Measurements from ENCODE around the gene URI1.

URI1 gene

GRCh38 chr19:30059741-30060457, 117.9 kb downstream of the URI1 start:
- no peaks in the 10 kb centered on the region for H3K9me3 Mint-ChIP-seq

GRCh38 chr19:30060531-30061222, 118.6 kb downstream of the URI1 start:
- H3K9me3 Mint-ChIP-seq, result no peaks in the 10 kb centered on the region
- peaks cover 3% of the 10 kb centered on the region for H3K27me3 Mint-ChIP-seq (ENCODE audit: low read depth)
- H3K36me3 Mint-ChIP-seq (ENCODE audit: low read depth), result no peaks in the 10 kb centered on the region
- H3K4me1 Mint-ChIP-seq (ENCODE audit: low read depth), result no peaks in the 10 kb centered on the region
- H3K4me3 Mint-ChIP-seq, result no peak overlapping the region
- H3K27ac Mint-ChIP-seq, result no peak overlapping the region

More at GRCh38 chr19:30059741-30060457, 117.9 kb downstream of the URI1 start:
- Mint-ChIP-seq H3K27me3 (ENCODE audit: low read depth) (peaks cover 3% of the 10 kb centered on the region), H3K36me3 (ENCODE audit: low read depth) (no peaks in the 10 kb centered on the region), H3K4me1 (ENCODE audit: low read depth) (no peaks in the 10 kb centered on the region), H3K4me3 (no peak overlapping the region), H3K27ac (no peak overlapping the region)

GRCh38 chr19:30061223-30062064, 119.4 kb downstream of the URI1 start:
- H3K9me3 Mint-ChIP-seq, result no peaks in the 10 kb centered on the region
- H3K4me3 Mint-ChIP-seq, result no peak overlapping the region
- H3K27ac Mint-ChIP-seq, result no peak overlapping the region
- H3K27me3 Mint-ChIP-seq (ENCODE audit: low read depth), result no peaks in the 10 kb centered on the region
- no peaks in the 10 kb centered on the region for H3K36me3 Mint-ChIP-seq (ENCODE audit: low read depth)
- H3K4me1 Mint-ChIP-seq (ENCODE audit: low read depth), result no peaks in the 10 kb centered on the region

- Mint-ChIP-seq H3K27me3 (ENCODE audit: low read depth) (no peaks in the 10 kb centered on the region), H3K9me3 (no peaks in the 10 kb centered on the region), H3K4me3 (no peak overlapping the region), H3K4me1 (ENCODE audit: low read depth) (no peaks in the 10 kb centered on the region), H3K27ac (no peak overlapping the region), H3K36me3 (ENCODE audit: low read depth) (no peaks in the 10 kb centered on the region)
Measured at GRCh38 chr19:30062065-30062906, 120.2 kb downstream of the URI1 start.

- no peak overlapping the region for H3K4me3 Mint-ChIP-seq
- no peaks in the 10 kb centered on the region for H3K9me3 Mint-ChIP-seq
- no peak overlapping the region for H3K27ac Mint-ChIP-seq
Measured at GRCh38 chr19:30062907-30063649, 121.0 kb downstream of the URI1 start.

GRCh38 chr19:30063650-30064347, 121.8 kb downstream of the URI1 start:
- H3K36me3 Mint-ChIP-seq (ENCODE audit: low read depth), result no peaks in the 10 kb centered on the region
- H3K27me3 Mint-ChIP-seq (ENCODE audit: low read depth), result no peaks in the 10 kb centered on the region
- H3K4me3 Mint-ChIP-seq, result no peak overlapping the region
- no peaks in the 10 kb centered on the region for H3K4me1 Mint-ChIP-seq (ENCODE audit: low read depth)
- no peak overlapping the region for H3K27ac Mint-ChIP-seq
- H3K9me3 Mint-ChIP-seq, result no peaks in the 10 kb centered on the region

More at GRCh38 chr19:30062907-30063649, 121.0 kb downstream of the URI1 start:
- Mint-ChIP-seq H3K4me1 (ENCODE audit: low read depth) (no peaks in the 10 kb centered on the region), H3K36me3 (ENCODE audit: low read depth) (no peaks in the 10 kb centered on the region), H3K27me3 (ENCODE audit: low read depth) (no peaks in the 10 kb centered on the region)

GRCh38 chr19:30064348-30064699, 122.3 kb downstream of the URI1 start:
- no peak overlapping the region for H3K27ac Mint-ChIP-seq
- H3K4me3 Mint-ChIP-seq, result no peak overlapping the region
- H3K36me3 Mint-ChIP-seq (ENCODE audit: low read depth), result no peaks in the 10 kb centered on the region
- H3K9me3 Mint-ChIP-seq, result no peaks in the 10 kb centered on the region
- no peaks in the 10 kb centered on the region for H3K4me1 Mint-ChIP-seq (ENCODE audit: low read depth)
- H3K27me3 Mint-ChIP-seq (ENCODE audit: low read depth), result no peaks in the 10 kb centered on the region

GRCh38 chr19:30064771-30065494, 122.9 kb downstream of the URI1 start:
- Mint-ChIP-seq H3K4me3 (no peak overlapping the region), H3K27ac (no peak overlapping the region), H3K36me3 (ENCODE audit: low read depth) (no peaks in the 10 kb centered on the region), H3K4me1 (ENCODE audit: low read depth) (no peaks in the 10 kb centered on the region), H3K9me3 (no peaks in the 10 kb centered on the region), H3K27me3 (ENCODE audit: low read depth) (no peaks in the 10 kb centered on the region)

GRCh38 chr19:30065680-30066606, 123.9 kb downstream of the URI1 start:
- no peaks in the 10 kb centered on the region for H3K27me3 Mint-ChIP-seq (ENCODE audit: low read depth)
- no peaks in the 10 kb centered on the region for H3K9me3 Mint-ChIP-seq
- H3K36me3 Mint-ChIP-seq (ENCODE audit: low read depth), result no peaks in the 10 kb centered on the region
- H3K4me1 Mint-ChIP-seq (ENCODE audit: low read depth), result no peaks in the 10 kb centered on the region
- H3K27ac Mint-ChIP-seq, result no peak overlapping the region
- H3K4me3 Mint-ChIP-seq, result no peak overlapping the region

Measured in T-helper 1 cell treated with Interleukin-12 subunit alpha and Interleukin-12 subunit beta and Interleukin-4 antibody, amounts not matched to agents 30 μg/mL and 1 μg/mL, for 36 hours (primary cell).